GM12878 (cell line): ENCODE measurements around the gene AKT1. TPM values are rescaled to one million over a fixed set of nuclear protein-coding genes. Genes with fewer than 3 reads are reported as not detected.
A peak's percentile ranks its signal among the peaks of the same experiment; 100 is the strongest.

ENCODE experiments used
- ATF7 ChIP-seq: fragments of 450-650 bp; IDR thresholded peaks from 2 replicates; pipeline ENCODE4 v1.6.1; 2016; ENCODE audit warnings: low read depth, mild to moderate bottlenecking
- JUNB ChIP-seq: IDR thresholded peaks from 2 replicates; pipeline ENCODE4 v1.6.1; 2016; ENCODE audit warnings: antibody characterized with exemption, mild to moderate bottlenecking
- LARP7 ChIP-seq: fragments of 450-650 bp; IDR thresholded peaks from 2 replicates; pipeline ENCODE4 v1.6.1; 2017; ENCODE audit warnings: mild to moderate bottlenecking
- MXI1 ChIP-seq: fragments of 150-350 bp; IDR thresholded peaks from 2 replicates; pipeline ENCODE4 v1.6.1; 2011; ENCODE audit warnings: low read depth, mild to moderate bottlenecking, inconsistent platforms, low read length, improper control_type of control experiment
- RCOR1 ChIP-seq: conservative IDR thresholded peaks from 2 replicates; pipeline ENCODE4 v1.6.1; 2012; ENCODE audit warnings: low read depth, low read length, improper control_type of control experiment
- ZNF622 ChIP-seq: fragments of 450-650 bp; IDR thresholded peaks from 2 replicates; pipeline ENCODE4 v1.6.1; 2017; ENCODE audit warnings: mild to moderate bottlenecking, inconsistent platforms
- polyA plus RNA-seq, 11 experiments: library from polyadenylated mRNA; depleted of rRNA in 4 of 11; unstranded in 6 of 11; stranded (reverse) in 5 of 11; fragments of >200 nt; fragmentation: Nextera tagmentation in 4 of 11; fragmentation: Illumina TruSeq in 1 of 11; extraction: Ambion mirVana in 4 of 11; extraction: Trizol in 1 of 11; gene quantifications; 1 replicate in 1 of 11; 2 replicates in 10 of 11; pipeline versions ENCODE4 v1.2.1 to v1.2.3, GENCODE V29; 2011 to 2016; ENCODE audit warnings: inconsistent platforms in 2 of 11, missing spikeins in 2 of 11, low read depth in 1 of 11
- total RNA-seq, 4 experiments: library from RNA; depleted of rRNA in 3 of 4; stranded (reverse); fragments of >200 nt in 3 of 4; fragmentation: Illumina TruSeq in 1 of 4; extraction: Trizol in 1 of 4; gene quantifications; 2 replicates each; pipeline versions ENCODE4 v1.2.1 to v1.2.3, GENCODE V29; 2013 to 2021
- TF ChIP-seq, protein P1 (sequence below): fragments of 450-650 bp; formaldehyde crosslinking; IDR thresholded peaks from 2 replicates; pipeline ENCODE4 v1.4.0; 2020; ENCODE audit warnings: mild to moderate bottlenecking, moderate library complexity
- TF ChIP-seq, protein P2 (sequence below): fragments of 450-650 bp; IDR thresholded peaks from 2 replicates; pipeline ENCODE4 v1.6.1; 2017; ENCODE audit warnings: mild to moderate bottlenecking, moderate library complexity
- TF ChIP-seq, protein P3 (sequence below): IDR thresholded peaks from 2 replicates; pipeline ENCODE4 v1.6.1; 2012; ENCODE audit warnings: low read depth, low read length, improper control_type of control experiment
- TF ChIP-seq, protein P4 (sequence below): fragments of 450-650 bp; formaldehyde crosslinking; IDR thresholded peaks from 2 replicates; pipeline ENCODE4 v1.4.0; 2022; ENCODE audit warnings: mild to moderate bottlenecking, moderate library complexity

The AKT1 gene
- total and polyA plus RNA-seq, 10 of the 15 experiments (the other 5 are each of a cell fraction or from before 2014, with no cell fraction given): 0.63 to 110 (median 58.9) TPM

DNA sequence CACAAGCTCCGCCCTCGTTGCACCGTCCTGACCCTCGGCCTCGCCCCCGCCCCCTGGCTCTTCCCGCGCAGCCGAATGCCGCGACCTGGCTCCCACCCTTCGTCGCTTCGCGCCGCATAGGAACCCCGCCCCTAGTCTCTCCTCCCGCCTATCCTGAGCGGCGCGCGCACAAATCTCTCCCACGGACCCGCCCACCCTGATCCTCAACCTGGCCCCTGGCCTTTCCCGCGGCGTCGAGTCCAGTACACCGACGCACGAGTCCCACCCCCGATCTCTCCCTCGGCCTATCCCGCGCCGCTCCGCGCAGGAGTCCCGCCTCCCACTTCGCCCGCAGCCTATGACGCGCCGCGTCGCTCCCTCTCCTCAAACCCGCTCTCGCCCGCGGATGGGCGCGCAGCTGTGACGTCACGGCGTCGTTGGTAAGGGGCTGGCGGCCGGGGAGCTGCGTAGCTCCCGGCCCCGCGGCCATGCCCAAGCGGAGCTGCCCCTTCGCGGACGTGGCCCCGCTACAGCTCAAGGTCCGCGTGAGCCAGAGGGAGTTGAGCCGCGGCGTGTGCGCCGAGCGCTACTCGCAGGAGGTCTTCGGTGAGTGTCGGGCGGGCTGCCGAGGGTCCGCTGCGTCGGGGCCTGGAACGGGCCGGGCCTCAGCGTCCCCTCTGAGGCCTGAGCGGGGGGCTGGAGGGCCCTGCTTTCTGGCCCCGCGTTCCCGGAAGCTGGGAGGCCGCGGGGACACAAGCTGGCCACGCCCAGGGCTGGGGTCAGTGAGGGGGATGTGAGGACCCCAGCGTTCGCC is 42.6 kb downstream of the AKT1 start, which contains the start of gene SIVA1 (continued):
- TF ChIP-seq, protein P1, sequence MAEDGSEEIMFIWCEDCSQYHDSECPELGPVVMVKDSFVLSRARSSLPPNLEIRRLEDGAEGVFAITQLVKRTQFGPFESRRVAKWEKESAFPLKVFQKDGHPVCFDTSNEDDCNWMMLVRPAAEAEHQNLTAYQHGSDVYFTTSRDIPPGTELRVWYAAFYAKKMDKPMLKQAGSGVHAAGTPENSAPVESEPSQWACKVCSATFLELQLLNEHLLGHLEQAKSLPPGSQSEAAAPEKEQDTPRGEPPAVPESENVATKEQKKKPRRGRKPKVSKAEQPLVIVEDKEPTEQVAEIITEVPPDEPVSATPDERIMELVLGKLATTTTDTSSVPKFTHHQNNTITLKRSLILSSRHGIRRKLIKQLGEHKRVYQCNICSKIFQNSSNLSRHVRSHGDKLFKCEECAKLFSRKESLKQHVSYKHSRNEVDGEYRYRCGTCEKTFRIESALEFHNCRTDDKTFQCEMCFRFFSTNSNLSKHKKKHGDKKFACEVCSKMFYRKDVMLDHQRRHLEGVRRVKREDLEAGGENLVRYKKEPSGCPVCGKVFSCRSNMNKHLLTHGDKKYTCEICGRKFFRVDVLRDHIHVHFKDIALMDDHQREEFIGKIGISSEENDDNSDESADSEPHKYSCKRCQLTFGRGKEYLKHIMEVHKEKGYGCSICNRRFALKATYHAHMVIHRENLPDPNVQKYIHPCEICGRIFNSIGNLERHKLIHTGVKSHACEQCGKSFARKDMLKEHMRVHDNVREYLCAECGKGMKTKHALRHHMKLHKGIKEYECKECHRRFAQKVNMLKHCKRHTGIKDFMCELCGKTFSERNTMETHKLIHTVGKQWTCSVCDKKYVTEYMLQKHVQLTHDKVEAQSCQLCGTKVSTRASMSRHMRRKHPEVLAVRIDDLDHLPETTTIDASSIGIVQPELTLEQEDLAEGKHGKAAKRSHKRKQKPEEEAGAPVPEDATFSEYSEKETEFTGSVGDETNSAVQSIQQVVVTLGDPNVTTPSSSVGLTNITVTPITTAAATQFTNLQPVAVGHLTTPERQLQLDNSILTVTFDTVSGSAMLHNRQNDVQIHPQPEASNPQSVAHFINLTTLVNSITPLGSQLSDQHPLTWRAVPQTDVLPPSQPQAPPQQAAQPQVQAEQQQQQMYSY (CRISPR knock-in tag): no peak
- TF ChIP-seq RCOR1 (no peak), ATF7 (peak; percentile 74), JUNB (no peak), LARP7 (peak; percentile 87), MXI1 (peak; percentile 82), ZNF622 (no peak)
- TF ChIP-seq, protein P2, sequence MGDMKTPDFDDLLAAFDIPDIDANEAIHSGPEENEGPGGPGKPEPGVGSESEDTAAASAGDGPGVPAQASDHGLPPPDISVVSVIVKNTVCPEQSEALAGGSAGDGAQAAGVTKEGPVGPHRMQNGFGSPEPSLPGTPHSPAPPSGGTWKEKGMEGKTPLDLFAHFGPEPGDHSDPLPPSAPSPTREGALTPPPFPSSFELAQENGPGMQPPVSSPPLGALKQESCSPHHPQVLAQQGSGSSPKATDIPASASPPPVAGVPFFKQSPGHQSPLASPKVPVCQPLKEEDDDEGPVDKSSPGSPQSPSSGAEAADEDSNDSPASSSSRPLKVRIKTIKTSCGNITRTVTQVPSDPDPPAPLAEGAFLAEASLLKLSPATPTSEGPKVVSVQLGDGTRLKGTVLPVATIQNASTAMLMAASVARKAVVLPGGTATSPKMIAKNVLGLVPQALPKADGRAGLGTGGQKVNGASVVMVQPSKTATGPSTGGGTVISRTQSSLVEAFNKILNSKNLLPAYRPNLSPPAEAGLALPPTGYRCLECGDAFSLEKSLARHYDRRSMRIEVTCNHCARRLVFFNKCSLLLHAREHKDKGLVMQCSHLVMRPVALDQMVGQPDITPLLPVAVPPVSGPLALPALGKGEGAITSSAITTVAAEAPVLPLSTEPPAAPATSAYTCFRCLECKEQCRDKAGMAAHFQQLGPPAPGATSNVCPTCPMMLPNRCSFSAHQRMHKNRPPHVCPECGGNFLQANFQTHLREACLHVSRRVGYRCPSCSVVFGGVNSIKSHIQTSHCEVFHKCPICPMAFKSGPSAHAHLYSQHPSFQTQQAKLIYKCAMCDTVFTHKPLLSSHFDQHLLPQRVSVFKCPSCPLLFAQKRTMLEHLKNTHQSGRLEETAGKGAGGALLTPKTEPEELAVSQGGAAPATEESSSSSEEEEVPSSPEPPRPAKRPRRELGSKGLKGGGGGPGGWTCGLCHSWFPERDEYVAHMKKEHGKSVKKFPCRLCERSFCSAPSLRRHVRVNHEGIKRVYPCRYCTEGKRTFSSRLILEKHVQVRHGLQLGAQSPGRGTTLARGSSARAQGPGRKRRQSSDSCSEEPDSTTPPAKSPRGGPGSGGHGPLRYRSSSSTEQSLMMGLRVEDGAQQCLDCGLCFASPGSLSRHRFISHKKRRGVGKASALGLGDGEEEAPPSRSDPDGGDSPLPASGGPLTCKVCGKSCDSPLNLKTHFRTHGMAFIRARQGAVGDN: no peak
- TF ChIP-seq, protein P3, sequence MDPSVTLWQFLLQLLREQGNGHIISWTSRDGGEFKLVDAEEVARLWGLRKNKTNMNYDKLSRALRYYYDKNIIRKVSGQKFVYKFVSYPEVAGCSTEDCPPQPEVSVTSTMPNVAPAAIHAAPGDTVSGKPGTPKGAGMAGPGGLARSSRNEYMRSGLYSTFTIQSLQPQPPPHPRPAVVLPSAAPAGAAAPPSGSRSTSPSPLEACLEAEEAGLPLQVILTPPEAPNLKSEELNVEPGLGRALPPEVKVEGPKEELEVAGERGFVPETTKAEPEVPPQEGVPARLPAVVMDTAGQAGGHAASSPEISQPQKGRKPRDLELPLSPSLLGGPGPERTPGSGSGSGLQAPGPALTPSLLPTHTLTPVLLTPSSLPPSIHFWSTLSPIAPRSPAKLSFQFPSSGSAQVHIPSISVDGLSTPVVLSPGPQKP: no peak
- TF ChIP-seq, protein P4, sequence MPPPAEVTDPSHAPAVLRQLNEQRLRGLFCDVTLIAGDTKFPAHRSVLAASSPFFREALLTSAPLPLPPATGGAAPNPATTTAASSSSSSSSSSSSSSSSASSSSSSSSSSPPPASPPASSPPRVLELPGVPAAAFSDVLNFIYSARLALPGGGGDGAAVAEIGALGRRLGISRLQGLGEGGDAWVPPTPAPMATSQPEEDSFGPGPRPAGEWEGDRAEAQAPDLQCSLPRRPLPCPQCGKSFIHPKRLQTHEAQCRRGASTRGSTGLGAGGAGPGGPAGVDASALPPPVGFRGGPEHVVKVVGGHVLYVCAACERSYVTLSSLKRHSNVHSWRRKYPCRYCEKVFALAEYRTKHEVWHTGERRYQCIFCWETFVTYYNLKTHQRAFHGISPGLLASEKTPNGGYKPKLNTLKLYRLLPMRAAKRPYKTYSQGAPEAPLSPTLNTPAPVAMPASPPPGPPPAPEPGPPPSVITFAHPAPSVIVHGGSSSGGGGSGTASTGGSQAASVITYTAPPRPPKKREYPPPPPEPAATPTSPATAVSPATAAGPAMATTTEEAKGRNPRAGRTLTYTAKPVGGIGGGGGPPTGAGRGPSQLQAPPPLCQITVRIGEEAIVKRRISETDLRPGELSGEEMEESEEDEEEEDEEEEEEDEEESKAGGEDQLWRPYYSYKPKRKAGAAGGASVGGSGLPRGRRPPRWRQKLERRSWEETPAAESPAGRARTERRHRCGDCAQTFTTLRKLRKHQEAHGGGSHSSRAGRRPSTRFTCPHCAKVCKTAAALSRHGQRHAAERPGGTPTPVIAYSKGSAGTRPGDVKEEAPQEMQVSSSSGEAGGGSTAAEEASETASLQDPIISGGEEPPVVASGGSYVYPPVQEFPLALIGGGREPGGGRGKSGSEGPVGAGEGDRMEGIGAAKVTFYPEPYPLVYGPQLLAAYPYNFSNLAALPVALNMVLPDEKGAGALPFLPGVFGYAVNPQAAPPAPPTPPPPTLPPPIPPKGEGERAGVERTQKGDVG (CRISPR knock-in tag): no peak
